HG02943 (cell line): Measurements from ENCODE around the gene NOP53.
"Not testable (repeated sequence)": the region's sequence is repeated elsewhere in the genome, so short reads cannot be mapped to it uniquely, and the experiment has no call there.

ENCODE experiments used
- ATAC-seq: cut with Tn5 transposase; IDR thresholded peaks from one replicate; pipeline ENCODE4 v1.9.1; 2021; ENCODE audit warnings: mild to moderate bottlenecking, low read depth, moderate library complexity; ENCODE audit not compliant: unreplicated experiment

The NOP53 gene

GRCh38 chr19:47752440-47753211, 7.3 kb downstream of the NOP53 start:
- ATAC-seq: no peak

GRCh38 chr19:47754206-47755064, 9.1 kb downstream of the NOP53 start:
- ATAC-seq: no peak

- ATAC-seq: no peak
These were observed 9.9 kb downstream of the NOP53 start for GRCh38 chr19:47755065-47755761.

- no peak for ATAC-seq
These were observed 10.6 kb downstream of the NOP53 start for GRCh38 chr19:47755762-47756626.

GRCh38 chr19:47756627-47756929, 11.2 kb downstream of the NOP53 start:
- no peak for ATAC-seq

- ATAC-seq: no peak
These were observed 11.7 kb downstream of the NOP53 start for GRCh38 chr19:47756953-47757608.

- ATAC-seq: no peak
These were observed 12.5 kb downstream of the NOP53 start for GRCh38 chr19:47757617-47758442.

GRCh38 chr19:47758443-47758804, 13.1 kb downstream of the NOP53 start:
- ATAC-seq: no peak

GRCh38 chr19:47760632-47760999, 15.3 kb downstream of the NOP53 start:
- no peak for ATAC-seq

- no peak for ATAC-seq
These were observed 16.2 kb downstream of the NOP53 start for GRCh38 chr19:47761566-47761965.

- ATAC-seq: no peak
These were observed 16.8 kb downstream of the NOP53 start for GRCh38 chr19:47762151-47762550.

GRCh38 chr19:47762615-47763308, 17.4 kb downstream of the NOP53 start:
- no peak for ATAC-seq

GRCh38 chr19:47764705-47765104, 19.4 kb downstream of the NOP53 start:
- ATAC-seq: not testable (repeated sequence)

- no peak for ATAC-seq
These were observed 20.4 kb downstream of the NOP53 start for GRCh38 chr19:47765523-47766358.

GRCh38 chr19:47766359-47766620, 20.9 kb downstream of the NOP53 start:
- ATAC-seq: no peak

GRCh38 chr19:47766670-47767069, 21.3 kb downstream of the NOP53 start:
- ATAC-seq: no peak

- ATAC-seq: no peak
These were observed 22.0 kb downstream of the NOP53 start for GRCh38 chr19:47767349-47767748.

- no peak for ATAC-seq
These were observed 23.3 kb downstream of the NOP53 start for GRCh38 chr19:47768604-47769003.
